PC-3 (cell line): ENCODE measurements around the gene SNAPC2. TPM values are rescaled to one million over a fixed set of nuclear protein-coding genes. Genes with fewer than 3 reads are reported as not detected.

ENCODE experiments used
- ATAC-seq: fragments of 200-7000 bp; cut with Tn5 transposase; 2 replicates; pipeline ENCODE4 v1.9.1; 2020; ENCODE audit warnings: mild to moderate bottlenecking, moderate library complexity
- BruUV-seq: library from RNA; stranded (reverse); fragments of 400-500 nt; replicated peaks from 2 replicates; lab custom pipeline; 2021; lab: Mats Ljungman, UMichigan
- CTCF ChIA-PET: fragments of 300-600 bp; sonication (Branson Sonifier 250); formaldehyde crosslinking; loops from one replicate; lab custom pipeline; 2022; ENCODE audit warnings: antibody characterized with exemption; lab: Charles Lee
- POLR2A ChIA-PET: fragments of 300-600 bp; sonication (Branson Sonifier 250); formaldehyde crosslinking; loops from one replicate; lab custom pipeline; 2022; ENCODE audit warnings: antibody characterized with exemption; ENCODE audit not compliant: unreplicated experiment; lab: Charles Lee
- DNase-seq: peaks from one replicate; pipeline ENCODE4 v3.0.0-alpha.2; 2015
- H2AFZ ChIP-seq: fragments of 300-600 bp; sonication (generic); 2 replicates; pipeline ENCODE4 v1.6.0; 2016; ENCODE audit warnings: antibody characterized with exemption, low read length
- H3F3A ChIP-seq: fragments of 300-600 bp; sonication (generic); one replicate; pipeline ENCODE4 v1.6.0; 2017; ENCODE audit warnings: antibody characterized with exemption, low read length, control low read depth, mild to moderate bottlenecking; ENCODE audit not compliant: unreplicated experiment
- H3K27ac ChIP-seq: fragments of 300-600 bp; sonication (generic); 2 replicates; pipeline ENCODE4 v1.5.1; 2016; ENCODE audit warnings: mild to moderate bottlenecking, low read length
- H3K27me3 ChIP-seq: fragments of 300-600 bp; sonication (generic); 2 replicates; pipeline ENCODE4 v1.6.1; 2016; ENCODE audit warnings: low read length, mixed read lengths
- H3K36me3 ChIP-seq: fragments of 300-600 bp; sonication (generic); 2 replicates; pipeline ENCODE4 v1.6.1; 2016; ENCODE audit warnings: low read depth, mixed run types, low read length, mixed read lengths
- H3K4me1 ChIP-seq: fragments of 300-600 bp; sonication (generic); 2 replicates; pipeline ENCODE4 v1.5.1; 2016; ENCODE audit warnings: low read length; ENCODE audit not compliant: insufficient read depth
- H3K4me2 ChIP-seq: fragments of 300-600 bp; sonication (generic); 2 replicates; pipeline ENCODE4 v1.6.0; 2016; ENCODE audit warnings: low read length
- H3K4me3 ChIP-seq: fragments of 300-600 bp; sonication (generic); 2 replicates; pipeline ENCODE4 v1.5.1; 2016; ENCODE audit warnings: mild to moderate bottlenecking, low read length, mixed read lengths
- H3K79me2 ChIP-seq: fragments of 300-600 bp; sonication (generic); 2 replicates; pipeline ENCODE4 v1.6.1; 2017; ENCODE audit warnings: low read length, mixed read lengths
- H3K9ac ChIP-seq: fragments of 300-600 bp; sonication (generic); 2 replicates; pipeline ENCODE4 v1.6.0; 2016; ENCODE audit warnings: mild to moderate bottlenecking, low read length
- H3K9me2 ChIP-seq: fragments of 300-600 bp; sonication (generic); replicated peaks from 2 replicates; pipeline ENCODE4 v1.6.1; 2016; ENCODE audit warnings: mixed run types, low read length, mixed read lengths
- H3K9me3 ChIP-seq: fragments of 300-600 bp; sonication (generic); 2 replicates; pipeline ENCODE4 v1.6.1; 2016; ENCODE audit warnings: low read length, mixed read lengths
- H4K20me1 ChIP-seq: fragments of 300-600 bp; sonication (generic); 2 replicates; pipeline ENCODE4 v1.6.1; 2016; ENCODE audit warnings: low read length, mixed read lengths
- EZH2 ChIP-seq: fragments of 300-600 bp; sonication (generic); IDR thresholded peaks from one replicate; pipeline ENCODE4 v1.6.1; 2017; ENCODE audit warnings: antibody characterized with exemption, mild to moderate bottlenecking, low read length; ENCODE audit not compliant: unreplicated experiment
- EZH2phosphoT487 ChIP-seq: fragments of 300-600 bp; sonication (generic); IDR thresholded peaks from 2 replicates; pipeline ENCODE4 v1.6.1; 2018; ENCODE audit warnings: mild to moderate bottlenecking, antibody characterized with exemption, low read length, borderline replicate concordance
- intact Hi-C: fragments of 100-400 bp; cut with micrococcal nuclease; formaldehyde crosslinking; loops from 2 replicates; pipeline ENCODE4 v1.9.0; 2023
- total RNA-seq: library from RNA; depleted of rRNA; stranded (reverse); fragments of >200 nt; gene quantifications from 2 replicates; pipeline ENCODE4 v1.2.3, GENCODE V29; 2014
- TF ChIP-seq, protein P1 (sequence below): fragments of 300-600 bp; sonication (generic); conservative IDR thresholded peaks from 2 replicates; pipeline ENCODE4 v1.5.1; 2017; ENCODE audit warnings: antibody characterized with exemption, low read depth, mild to moderate bottlenecking, low read length

The SNAPC2 gene
- total RNA-seq, 1 experiment from 2014 or later: 40.1 TPM

DNA sequence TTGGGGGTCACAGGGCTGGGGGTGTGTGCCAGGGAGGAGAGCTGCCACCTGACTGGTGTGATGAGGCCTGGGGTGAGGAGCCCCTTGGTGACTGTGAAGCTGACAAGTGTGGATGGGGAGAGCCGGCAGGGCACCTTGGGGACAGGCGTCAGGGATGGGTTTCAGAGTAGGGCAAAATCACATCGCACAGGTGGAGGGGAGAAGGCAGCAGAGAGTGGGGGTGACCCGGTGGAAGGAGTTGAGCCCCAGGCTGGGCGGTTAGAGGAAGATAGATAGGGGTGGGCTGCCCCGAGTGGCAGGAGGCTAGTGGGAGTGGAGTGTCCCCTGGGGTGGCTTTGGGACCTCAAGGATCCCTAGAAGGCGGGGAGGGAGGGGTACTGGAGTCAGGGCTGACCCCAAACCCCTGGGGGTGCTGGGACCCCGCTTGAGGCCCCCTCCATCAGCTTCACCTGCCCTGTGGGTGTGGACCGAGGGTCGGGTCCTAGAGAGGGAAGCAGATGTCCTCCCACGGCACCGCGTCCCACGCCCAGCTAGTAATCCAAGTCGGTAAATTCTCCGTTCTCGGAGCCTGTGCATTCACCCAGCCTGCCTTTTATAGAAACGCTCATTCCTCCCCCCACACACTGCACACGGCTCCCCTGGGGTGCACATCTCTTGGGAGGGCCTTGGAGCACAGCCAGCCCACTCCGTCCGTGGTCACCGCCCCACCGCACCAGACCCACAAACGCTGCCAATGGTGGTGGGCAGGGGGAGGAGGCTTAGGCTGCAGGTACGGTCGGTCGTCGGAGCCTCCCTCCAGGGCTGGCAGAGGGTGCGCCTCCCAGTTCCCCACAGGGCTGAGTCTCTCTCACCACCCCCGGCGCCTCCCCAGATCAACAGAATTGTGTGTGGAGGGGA, 3.4 kb downstream of the SNAPC2 start:
- H3K9ac ChIP-seq: no peak overlapping the region
- no peaks in the 10 kb centered on the region for H3K9me3 ChIP-seq
- no peaks in the 10 kb centered on the region for H3K27me3 ChIP-seq
- TF ChIP-seq EZH2 (no peak), EZH2phosphoT487 (no peak)
- TF ChIP-seq, protein P1, sequence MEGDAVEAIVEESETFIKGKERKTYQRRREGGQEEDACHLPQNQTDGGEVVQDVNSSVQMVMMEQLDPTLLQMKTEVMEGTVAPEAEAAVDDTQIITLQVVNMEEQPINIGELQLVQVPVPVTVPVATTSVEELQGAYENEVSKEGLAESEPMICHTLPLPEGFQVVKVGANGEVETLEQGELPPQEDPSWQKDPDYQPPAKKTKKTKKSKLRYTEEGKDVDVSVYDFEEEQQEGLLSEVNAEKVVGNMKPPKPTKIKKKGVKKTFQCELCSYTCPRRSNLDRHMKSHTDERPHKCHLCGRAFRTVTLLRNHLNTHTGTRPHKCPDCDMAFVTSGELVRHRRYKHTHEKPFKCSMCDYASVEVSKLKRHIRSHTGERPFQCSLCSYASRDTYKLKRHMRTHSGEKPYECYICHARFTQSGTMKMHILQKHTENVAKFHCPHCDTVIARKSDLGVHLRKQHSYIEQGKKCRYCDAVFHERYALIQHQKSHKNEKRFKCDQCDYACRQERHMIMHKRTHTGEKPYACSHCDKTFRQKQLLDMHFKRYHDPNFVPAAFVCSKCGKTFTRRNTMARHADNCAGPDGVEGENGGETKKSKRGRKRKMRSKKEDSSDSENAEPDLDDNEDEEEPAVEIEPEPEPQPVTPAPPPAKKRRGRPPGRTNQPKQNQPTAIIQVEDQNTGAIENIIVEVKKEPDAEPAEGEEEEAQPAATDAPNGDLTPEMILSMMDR: no peak
- H3K27ac ChIP-seq: no peak overlapping the region
- no peaks in the 10 kb centered on the region for H3F3A ChIP-seq
- H4K20me1 ChIP-seq: 0 out of 2 replicates have a peak, but pooled peaks cover 9% of the 10 kb centered on the region
- intact Hi-C loops: no loop called here
- no peak overlapping the region for H3K4me3 ChIP-seq
- peaks cover 36% of the 10 kb centered on the region for H3K4me1 ChIP-seq
- H3K4me2 ChIP-seq: no peak overlapping the region
- H3K9me2 ChIP-seq: no peaks in the 10 kb centered on the region
- H3K36me3 ChIP-seq: no peaks in the 10 kb centered on the region; the same call in 1 of the 2 replicates
- no peak overlapping the region for H2AFZ ChIP-seq
- no peak for ATAC-seq
- POLR2A ChIA-PET: interaction anchor here (0.6 kb wide), 1 partner anchor 481 kb away, joined by 34 read pairs; no protein-coding TSS in a partner anchor
- CTCF ChIA-PET: interaction anchor here (0.6 kb wide), 2 partner anchors 145 to 196 kb away, joined by 3 to 8 read pairs; no protein-coding TSS in a partner anchor
- peaks cover 6% of the 10 kb centered on the region; the same call in 1 of the 2 replicates for H3K79me2 ChIP-seq
- no peak for DNase-seq
- BruUV-seq: no TSS peak

DNA sequence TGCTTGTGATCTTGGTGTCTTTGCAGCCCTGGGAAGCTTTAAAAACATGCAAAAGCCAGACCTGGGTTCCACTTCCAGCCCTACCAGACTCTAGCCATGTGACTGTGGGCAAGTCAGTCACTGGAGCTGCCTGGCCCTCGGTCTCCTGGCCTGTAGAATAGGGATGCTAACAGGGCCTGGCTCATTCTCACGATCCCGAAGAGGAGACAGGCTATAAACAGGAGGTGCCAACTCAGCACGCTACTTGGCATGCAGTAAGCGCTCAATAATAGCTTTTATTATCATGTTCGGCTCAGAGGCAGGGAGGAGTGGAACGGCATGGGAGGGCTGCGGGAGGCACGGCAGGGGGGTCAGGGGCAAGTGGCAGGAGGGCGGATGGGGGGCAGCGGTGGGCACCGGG, 4.1 kb downstream of the SNAPC2 start:
- TF ChIP-seq, protein P1: no peak
- no peaks in the 10 kb centered on the region for H3K9me3 ChIP-seq
- H3K4me3 ChIP-seq: no peak overlapping the region
- no peak overlapping the region for H3K4me2 ChIP-seq
- no peaks in the 10 kb centered on the region for H3K27me3 ChIP-seq
- BruUV-seq: no TSS peak
- no peak overlapping the region for H3K27ac ChIP-seq
- ChIA-PET CTCF (interaction anchor here (0.6 kb wide), 1 partner anchor 195 kb away, joined by 3 read pairs; no protein-coding TSS in a partner anchor), POLR2A (interaction anchor here (0.6 kb wide), 1 partner anchor 482 kb away, joined by 34 read pairs; no protein-coding TSS in a partner anchor)
- H3K79me2 ChIP-seq: 0 out of 2 replicates have a peak, but pooled peaks cover 5% of the 10 kb centered on the region
- H3K9ac ChIP-seq: no peak overlapping the region
- H2AFZ ChIP-seq: no peak overlapping the region
- H3K4me1 ChIP-seq: peaks cover 43% of the 10 kb centered on the region
- intact Hi-C loops: no loop called here
- DNase-seq (no peak), ATAC-seq (no peak)
- 0 out of 2 replicates have a peak, but pooled peaks cover 9% of the 10 kb centered on the region for H4K20me1 ChIP-seq
- H3K9me2 ChIP-seq: no peaks in the 10 kb centered on the region
- no peaks in the 10 kb centered on the region; the same call in 1 of the 2 replicates for H3K36me3 ChIP-seq
- no peaks in the 10 kb centered on the region for H3F3A ChIP-seq
